HUDEP-2 (cell line): ENCODE results near the gene CIB4.

Experiments used
- DNase-seq, 76 experiments: peaks; one replicate each; lab custom pipeline; 2025; ENCODE audit not compliant: unreplicated experiment in 76 of 76; lab: John Stamatoyannopoulos, UW

CIB4 gene

GRCh38 chr2:26585966-26586365, 55.2 kb downstream of the CIB4 start:
- no peak for DNase-seq

GRCh38 chr2:26585100-26585499, 56.1 kb downstream of the CIB4 start:
- no peak for DNase-seq

- DNase-seq, result no peak
Observed at GRCh38 chr2:26584656-26585055, 56.5 kb downstream of the CIB4 start.

DNA sequence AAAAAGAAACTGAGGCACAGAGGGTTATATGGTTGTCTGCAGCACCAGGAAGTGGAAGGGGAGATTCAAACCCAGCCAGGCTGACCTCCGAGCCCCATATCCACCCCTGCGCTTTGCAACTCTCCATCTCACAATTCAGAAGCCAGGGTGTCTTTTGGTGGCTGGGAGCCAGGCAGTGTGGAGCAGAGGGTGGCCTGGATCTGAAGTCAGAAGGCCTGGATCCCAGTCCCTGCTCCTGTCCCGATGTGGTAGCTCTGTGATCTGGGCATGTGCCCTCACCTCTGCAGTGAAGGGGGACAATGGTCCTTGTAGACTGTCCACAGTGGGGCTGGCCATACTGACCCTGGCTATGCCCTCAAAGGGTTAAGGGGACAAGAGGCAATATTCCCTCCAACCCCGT, 57.0 kb downstream of the CIB4 start:
- DNase-seq, result no peak

GRCh38 chr2:26583381-26583911, 57.7 kb downstream of the CIB4 start:
- no peak for DNase-seq

GRCh38 chr2:26582890-26583289, 58.3 kb downstream of the CIB4 start:
- DNase-seq, result no peak

DNA sequence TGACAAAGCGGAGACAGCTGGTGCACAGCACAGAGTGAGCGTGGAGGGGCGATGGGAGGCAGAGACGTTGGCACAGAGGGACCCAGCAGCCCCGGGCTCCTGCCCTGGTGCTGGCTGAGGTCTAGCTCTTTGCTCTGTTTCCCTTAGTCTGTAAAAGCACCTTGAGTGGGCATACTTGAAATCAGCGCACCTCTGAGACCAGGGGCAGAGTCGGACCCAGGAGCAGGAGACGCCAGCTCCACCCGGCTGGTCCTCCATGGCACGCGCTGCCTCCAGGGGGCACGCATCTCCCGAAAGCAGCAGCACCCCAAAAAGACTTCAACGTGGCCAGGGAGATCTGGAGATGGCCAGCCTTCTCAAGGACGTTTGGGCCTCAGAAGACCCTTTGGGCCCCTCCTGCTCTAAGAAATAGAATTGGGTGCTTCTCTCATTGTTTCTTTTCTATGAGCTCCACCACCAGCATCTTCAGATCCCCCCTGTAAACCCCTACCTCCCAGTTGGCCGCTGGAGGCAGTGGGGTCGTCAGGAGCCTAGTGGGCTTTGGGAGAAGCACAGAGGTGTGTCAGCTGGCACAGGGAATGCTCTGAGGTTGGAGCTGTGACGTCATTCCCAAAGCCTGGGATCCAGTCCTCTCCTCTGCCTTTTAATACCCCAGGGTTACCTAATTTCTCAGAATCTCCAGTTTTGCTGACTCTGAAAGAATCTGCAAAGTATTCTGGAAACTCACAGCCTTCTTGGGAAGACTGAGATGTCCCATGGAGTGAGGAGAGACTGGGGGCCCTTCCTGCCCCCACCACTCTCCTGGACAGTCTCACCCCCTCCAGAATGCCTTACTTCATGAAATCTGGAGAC, 58.9 kb downstream of the CIB4 start:
- DNase-seq, result no peak

DNA sequence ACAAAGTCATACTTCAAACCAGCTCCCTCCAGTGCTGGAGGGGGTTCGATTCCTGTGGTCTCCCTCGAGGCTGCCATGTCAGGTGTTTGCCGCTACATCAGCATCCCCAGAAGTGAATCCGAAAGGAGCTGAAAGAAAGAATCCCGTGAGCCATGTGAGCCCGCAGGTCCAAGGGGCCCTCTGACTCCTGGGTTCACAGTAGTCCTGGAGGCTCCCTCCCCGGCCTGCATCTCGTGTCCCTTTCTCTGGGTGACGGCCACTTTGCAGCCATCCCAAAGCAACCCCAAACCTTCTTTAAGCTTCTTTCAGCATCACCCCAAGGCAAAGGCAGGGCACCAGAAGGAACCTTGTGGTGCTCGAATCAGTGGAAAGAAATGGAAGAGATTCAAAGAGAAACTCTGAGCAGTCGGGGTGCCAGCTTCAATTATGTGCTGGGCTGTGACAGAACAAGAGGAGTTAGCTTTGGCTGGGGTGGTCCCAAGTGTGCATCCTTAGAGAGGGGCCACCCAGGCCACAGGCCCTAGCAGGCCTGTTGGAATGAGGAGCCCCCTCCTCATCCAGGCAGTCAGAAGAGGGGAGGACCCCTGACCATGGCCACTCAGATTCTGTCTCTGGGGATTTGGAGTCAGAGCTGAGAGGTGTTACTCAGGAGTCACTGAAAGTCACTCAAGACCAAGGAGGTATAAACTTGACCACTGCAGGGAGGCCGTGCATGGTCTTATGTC, 59.7 kb downstream of the CIB4 start:
- DNase-seq, result no peak

DNA sequence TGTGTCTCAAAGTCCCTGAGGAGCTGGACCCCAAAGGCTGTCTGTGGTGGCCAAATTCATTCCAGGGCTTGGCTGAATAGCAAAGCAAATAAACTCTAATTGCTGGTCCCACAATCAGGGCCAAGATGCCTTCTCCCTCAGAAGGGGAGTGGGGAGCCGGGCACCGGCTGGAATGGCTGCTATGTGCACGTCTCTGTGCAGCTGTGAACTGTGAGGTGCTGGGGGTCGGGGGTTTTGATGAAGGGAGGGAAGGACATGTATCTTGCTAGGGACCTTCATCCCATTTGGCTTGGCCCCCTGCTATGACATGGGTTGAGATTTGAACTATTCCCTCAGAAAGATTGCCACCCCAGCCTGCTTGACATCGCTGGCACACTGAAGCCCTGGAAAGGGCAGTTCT, 60.4 kb downstream of the CIB4 start:
- DNase-seq, result no peak

DNA sequence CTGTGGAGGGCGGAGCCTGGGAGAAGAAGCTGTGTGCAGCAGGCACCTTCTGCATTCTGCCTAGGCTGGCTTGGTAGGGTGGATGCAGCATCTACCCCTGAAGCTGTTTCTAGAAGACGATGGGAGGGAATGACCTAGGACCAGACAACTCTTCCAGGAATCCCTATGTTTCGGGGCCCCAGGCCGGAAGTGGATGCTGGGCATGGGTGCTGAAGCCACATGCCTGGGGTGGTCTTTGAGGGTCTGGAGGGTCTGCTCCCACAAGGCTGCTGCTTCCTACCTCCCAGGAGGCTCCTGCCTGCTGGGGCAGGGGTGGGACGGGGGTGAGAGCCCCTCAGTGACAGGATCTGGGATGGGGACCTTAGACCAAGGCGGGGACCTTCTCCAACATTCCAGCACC, 61.0 kb downstream of the CIB4 start:
- DNase-seq, result no peak

DNA sequence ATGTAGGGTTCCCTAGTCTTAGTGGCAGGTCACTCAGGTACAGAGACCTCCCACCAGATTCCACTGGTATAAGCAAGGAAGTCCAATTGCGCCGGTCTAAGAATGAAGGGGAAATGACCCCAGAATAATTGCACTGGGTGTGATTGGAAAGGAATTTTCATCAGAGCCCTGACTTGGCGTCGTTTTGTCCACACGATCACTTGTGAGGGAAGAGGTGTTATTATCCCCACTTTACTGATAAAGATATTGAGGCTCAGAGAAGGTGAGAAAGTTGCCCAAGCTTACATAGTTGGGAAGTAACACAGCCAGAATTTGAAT, 61.5 kb downstream of the CIB4 start:
- DNase-seq, result no peak

DNA sequence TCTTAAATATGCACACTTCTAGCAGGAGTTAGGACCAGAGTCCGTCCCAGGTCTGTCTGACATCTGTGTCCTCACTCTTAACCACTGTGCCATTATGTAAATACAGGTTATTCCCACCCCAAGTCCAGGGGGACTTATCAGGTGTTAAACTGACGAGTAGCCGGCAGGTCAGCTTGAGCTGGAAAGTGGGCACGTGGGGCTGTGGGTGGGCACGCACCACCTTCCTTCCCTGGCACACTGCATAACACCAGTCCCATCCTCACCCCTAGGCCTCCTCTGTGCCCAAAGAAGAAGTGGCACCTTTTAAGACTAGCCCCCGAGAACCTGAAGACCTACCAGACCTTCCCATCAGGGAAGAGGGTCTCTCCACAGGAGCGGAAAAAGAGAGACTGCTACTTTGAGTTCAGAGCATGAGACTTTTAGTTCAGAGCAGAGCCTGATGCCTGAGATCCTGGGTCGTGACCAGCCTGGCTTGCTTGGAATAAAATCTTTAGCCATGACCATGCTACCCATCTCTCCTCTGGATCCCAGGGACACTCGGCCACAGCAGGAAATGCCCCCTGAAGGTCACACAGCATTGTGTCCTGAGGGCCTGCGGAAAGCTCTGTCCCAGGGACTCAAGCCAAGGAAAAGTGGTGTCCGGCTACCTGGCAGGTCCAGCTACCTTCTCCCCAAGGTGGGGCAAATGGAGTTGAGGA, 62.0 kb downstream of the CIB4 start:
- DNase-seq, result no peak

DNA sequence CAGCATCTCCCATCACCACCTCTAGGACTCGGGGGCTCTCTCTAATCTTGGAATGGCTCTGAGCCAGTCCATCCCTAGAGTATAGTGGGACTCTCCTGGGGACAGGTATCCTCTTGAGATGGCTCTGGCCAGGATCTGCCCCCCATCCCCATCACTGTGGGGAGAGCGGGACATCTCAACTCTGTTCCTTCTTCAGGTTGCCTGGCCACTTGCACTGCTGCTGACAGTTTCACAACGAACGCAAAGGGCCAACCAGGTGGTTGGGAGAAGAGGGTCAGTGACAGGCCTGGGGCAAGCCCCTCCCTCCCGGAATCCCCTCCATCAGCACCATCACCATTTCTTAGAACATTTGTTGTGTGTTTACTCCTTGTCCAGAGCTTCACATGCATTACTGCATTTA, 62.6 kb downstream of the CIB4 start:
- DNase-seq, result no peak

DNA sequence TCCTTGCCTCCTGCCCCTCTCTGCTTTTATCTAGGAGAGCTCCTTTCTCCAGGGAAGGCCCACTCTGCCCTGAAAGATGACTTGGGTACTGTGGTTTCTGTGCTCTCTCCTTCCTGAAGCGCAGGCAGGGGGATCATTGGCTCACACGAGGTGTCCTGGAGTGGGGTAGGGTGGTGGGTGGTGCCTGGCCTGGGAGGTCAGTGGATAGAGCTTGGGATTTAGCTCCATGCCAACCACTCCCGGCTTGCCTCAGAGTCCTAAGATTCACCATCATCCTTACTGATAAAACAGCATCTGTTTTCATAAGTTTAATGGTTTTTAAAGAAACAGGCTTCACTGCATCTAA, 63.1 kb downstream of the CIB4 start:
- DNase-seq, result no peak

GRCh38 chr2:26577442-26578112, 63.6 kb downstream of the CIB4 start:
- DNase-seq, result peak in 46 of 76 experiments; percentile 7 to 67 (median 26)

GRCh38 chr2:26576565-26577441, 64.4 kb downstream of the CIB4 start:
- no peak for DNase-seq

GRCh38 chr2:26575836-26576564, 65.2 kb downstream of the CIB4 start:
- no peak for DNase-seq

DNA sequence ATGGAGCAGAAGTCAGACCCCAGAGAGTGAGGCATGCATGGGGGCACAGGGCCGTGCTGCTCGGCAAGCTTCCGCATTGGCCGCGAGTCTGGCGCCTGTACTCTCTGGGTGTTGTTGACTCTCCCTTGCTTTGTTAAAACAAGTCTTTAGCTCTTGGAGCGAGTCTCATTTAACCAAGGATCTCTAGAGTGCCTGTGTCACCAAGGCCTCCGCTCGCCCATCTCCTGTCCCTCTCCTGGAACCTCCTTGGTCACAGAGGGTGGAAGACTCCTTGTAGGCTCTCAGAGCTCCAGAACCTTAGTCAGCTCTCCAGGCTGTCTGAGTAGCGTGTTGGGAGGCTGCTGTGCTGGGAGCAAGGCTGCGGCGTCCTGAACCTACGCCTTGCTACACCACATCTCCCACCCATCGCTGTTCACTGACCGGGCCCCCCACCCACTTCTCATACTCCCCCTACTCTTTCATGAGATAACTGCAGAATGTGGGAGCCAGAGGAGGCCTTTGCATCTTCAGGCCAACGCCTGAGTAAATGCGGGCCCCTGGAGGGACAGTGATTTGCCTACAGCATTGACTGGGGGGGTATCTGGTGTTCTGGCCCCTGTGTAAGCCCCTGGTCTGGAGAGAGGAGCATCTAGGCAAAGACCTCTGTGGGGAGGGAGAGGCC, 66.1 kb downstream of the CIB4 start:
- DNase-seq, result no peak
